Cardiac fibroblast (primary cell): Measurements from ENCODE around the gene ASXL1.
"Not testable (repeated sequence)": the region's sequence is repeated elsewhere in the genome, so short reads cannot be mapped to it uniquely, and the experiment has no call there.

Source experiments
- DNase-seq, 2 donors: peaks; one replicate each; pipeline versions ENCODE4 v3.0.0 to v3.0.0-alpha.2; 2010; ENCODE audit warnings: low read depth in 2 of 2
- H3K4me3 ChIP-seq, 2 donors: replicated peaks in 1 of 2; 1 replicate in 1 of 2; 2 replicates in 1 of 2; pipeline ENCODE4 v1.5.1; 2011; ENCODE audit warnings: low read depth in 2 of 2, low read length in 2 of 2, mild to moderate bottlenecking in 2 of 2, moderate library complexity in 1 of 2
- TF ChIP-seq, protein P1 (sequence below): IDR thresholded peaks from one replicate; pipeline ENCODE4 v1.5.1; 2011; ENCODE audit warnings: low read depth, mild to moderate bottlenecking, low read length, inconsistent platforms

Gene ASXL1

DNA sequence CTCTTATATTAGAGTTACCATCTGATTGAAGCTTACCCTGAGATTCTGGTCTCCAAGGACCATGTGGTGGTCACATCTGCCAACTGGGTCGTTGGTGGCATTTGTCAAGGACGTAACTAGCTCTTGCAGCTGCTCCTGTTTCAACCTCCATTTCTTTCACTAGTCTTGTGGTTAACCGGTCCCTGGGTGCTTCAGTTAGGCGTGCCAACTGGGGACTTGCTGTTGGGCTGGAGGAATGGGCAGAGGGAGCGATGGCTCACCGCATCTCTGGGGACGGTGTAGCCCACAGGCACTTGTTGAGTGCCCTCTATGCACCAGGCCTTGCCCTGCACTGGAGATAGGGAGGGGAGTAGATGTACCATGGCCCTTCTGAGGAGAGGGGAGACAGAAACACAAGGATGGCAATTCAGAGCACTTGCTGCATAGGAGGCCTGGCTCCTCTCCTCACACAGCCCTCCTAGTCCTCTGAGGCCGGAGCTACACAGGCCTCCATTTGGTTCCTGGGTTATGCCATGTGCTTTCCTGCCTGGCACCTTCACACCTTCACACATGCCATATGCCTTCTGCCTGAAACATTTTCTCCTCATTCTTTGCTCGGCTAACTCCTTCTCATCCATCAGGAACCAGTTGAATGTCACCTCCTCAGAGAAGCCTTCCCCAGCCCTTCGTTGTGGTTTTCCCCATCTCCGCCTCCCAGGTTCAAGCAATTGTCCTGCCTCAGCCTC, 20.0 kb upstream of the ASXL1 start:
- H3K4me3 ChIP-seq = no peak overlapping the region
- TF ChIP-seq, protein P1, sequence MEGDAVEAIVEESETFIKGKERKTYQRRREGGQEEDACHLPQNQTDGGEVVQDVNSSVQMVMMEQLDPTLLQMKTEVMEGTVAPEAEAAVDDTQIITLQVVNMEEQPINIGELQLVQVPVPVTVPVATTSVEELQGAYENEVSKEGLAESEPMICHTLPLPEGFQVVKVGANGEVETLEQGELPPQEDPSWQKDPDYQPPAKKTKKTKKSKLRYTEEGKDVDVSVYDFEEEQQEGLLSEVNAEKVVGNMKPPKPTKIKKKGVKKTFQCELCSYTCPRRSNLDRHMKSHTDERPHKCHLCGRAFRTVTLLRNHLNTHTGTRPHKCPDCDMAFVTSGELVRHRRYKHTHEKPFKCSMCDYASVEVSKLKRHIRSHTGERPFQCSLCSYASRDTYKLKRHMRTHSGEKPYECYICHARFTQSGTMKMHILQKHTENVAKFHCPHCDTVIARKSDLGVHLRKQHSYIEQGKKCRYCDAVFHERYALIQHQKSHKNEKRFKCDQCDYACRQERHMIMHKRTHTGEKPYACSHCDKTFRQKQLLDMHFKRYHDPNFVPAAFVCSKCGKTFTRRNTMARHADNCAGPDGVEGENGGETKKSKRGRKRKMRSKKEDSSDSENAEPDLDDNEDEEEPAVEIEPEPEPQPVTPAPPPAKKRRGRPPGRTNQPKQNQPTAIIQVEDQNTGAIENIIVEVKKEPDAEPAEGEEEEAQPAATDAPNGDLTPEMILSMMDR = no peak
- no peak for DNase-seq

DNA sequence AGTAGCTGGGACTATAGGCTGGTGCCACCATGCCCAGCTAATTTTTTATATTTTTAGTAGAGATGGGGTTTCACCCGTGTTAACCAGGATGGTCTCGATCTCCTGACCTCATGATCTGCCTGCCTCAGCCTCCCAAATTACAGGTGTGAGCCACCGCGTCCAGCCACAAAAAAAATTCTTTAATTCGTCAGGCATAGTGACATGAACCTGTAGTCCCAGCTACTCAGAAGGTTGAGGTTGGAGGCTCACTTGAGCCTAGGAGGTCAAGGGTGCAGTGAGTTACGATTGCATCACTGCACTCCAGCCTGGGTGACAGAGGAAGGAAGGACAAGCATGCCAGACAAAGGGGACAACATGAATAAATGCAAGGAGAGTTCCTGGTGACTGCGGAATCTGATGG, 19.5 kb upstream of the ASXL1 start:
- TF ChIP-seq, protein P1 = no peak
- no peak overlapping the region for H3K4me3 ChIP-seq
- no peak for DNase-seq

DNA sequence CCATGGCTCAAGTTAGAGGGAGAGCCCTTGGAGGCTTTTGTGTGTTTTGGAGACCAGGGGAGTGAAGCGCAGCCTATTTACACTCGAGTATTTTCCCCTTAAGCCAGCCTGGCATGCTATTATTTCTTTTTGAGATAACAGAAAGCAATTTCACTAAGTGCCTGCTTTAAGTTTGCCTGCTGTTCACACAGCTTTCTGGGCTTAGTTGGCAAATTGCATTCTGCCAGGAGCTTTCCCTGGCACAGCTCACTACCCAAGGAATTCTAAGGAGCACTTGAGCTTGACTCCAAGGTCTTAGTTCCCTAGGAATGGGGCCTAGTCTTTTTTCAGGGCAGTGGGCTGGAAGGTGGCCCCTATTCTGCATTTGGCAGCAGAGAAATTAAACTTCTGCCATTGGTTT, 19.0 kb upstream of the ASXL1 start:
- DNase-seq = no peak
- H3K4me3 ChIP-seq = no peak overlapping the region
- TF ChIP-seq, protein P1 = no peak

DNA sequence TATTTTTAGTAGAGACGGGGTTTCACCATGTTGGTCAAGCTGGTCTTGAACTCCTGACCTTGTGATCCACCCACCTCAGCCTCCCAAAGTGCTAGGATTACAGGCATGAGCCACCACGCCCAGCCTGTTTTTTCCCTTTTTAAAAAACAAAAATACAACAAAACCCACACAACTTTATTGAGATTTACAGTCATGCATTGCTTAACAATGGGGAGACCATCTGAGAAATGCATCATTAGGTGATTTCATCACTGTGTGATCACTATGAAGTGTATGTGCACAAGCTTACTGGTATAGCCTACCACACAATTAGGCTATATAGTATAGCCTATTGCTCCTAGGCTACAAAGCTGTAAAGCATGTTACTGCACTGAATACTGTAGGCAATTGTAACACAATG, 17.1 kb upstream of the ASXL1 start:
- not testable (repeated sequence) for H3K4me3 ChIP-seq
- peak in 1 of 2 donors; percentile 53 for DNase-seq

DNA sequence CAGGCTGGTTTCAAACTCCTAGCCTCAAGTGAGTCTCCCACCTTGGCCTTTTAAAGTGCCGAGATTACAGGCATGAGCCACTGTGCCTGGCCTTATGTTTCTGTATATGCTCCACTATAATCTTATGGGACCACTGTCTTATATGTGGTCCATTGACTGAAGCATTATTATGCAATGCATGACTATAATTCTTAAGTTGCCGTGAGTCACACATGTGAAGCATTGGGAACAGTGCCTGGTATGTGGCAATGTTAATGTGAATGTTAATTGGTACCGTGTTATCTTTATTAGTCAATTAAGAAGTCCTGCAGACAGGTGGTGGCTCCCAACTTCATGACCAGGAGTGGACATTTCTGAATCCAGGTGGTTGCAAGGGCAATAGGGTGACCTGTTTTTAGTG, 14.7 kb upstream of the ASXL1 start:
- TF ChIP-seq, protein P1 = no peak
- DNase-seq = peak; percentile 73 to 90
- no peak overlapping the region for H3K4me3 ChIP-seq

DNA sequence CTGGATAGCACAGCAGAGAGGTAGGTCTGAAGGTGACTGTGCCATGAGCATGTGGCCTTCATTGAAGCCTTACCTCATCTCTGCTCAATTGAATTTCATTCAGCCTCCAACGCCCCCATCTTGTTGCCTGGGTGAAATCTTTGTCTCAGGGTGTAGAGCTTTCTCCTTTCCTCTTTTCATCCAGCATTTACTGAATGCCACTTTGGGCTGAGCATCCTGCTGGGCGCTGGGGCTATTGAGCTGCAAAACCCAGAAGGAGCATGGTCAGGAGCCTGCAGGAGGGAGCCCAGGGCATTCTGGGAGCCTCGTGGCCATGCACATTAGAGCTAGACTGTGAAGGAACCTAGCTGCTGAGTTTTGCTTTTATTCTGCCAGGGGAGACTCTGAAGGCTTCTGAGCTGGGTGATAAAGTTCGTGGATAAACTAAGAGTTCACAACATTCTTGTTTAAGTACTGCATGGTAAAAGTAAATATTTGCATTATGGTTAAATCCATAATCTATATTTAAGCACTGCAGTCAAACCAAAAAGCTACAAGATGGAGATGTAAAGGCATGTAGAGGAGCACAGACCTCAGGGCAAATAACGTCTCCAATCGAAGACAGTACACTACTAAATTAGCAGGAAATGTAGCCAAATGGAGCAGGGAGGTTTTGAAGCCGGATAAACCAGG, 13.2 kb upstream of the ASXL1 start:
- no peak overlapping the region for H3K4me3 ChIP-seq
- no peak for DNase-seq
- TF ChIP-seq, protein P1 = no peak

DNA sequence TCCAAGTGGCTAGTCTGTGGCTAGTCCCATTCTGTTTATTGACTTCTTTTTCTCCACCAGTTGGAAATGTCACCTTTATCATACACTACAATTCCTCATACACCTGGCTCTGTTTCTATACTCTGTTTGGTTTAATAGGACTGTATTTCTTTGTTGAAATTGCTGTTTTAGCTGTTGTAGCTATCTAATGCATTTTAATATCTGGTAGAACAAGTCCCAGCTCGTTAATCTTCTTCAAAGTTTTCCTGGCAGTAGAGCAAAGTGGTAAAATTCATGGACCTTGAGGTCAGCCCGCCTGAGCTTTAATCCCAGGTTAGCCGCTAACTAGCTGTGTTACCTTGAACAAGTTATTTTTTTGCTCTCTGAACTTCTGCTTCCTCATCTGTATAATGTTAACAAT, 9.9 kb upstream of the ASXL1 start:
- no peak overlapping the region for H3K4me3 ChIP-seq
- TF ChIP-seq, protein P1 = no peak
- DNase-seq = no peak
